SK-N-SH (cell line): ENCODE data around the gene ZNF827. TPM values are rescaled to one million over a fixed set of nuclear protein-coding genes. Genes with fewer than 3 reads are reported as not detected.

Experiments used
- CTCF ChIA-PET: fragments of 300-600, 350-600 bp; formaldehyde crosslinking; extraction: SDS; loops from one replicate; lab custom pipeline; 2021; lab: Yijun Ruan, JAX
- POLR2A ChIA-PET: fragments of 350-600 bp; sonication (Branson Sonifier 250); formaldehyde crosslinking; extraction: SDS; loops from one replicate; lab custom pipeline; 2020; ENCODE audit warnings: antibody characterized with exemption, inconsistent platforms; lab: Yijun Ruan, JAX
- DNase-seq: peaks from one replicate; pipeline ENCODE4 v3.0.0; 2012
- H2AFZ ChIP-seq: fragments of 200-600 bp; sonication (generic); 2 replicates; pipeline ENCODE4 v1.8.1; 2016; ENCODE audit warnings: antibody characterized with exemption, mild to moderate bottlenecking, low read depth
- H3F3A ChIP-seq: fragments of 200-600 bp; sonication (generic); replicated peaks from 2 replicates; pipeline ENCODE3; 2016; ENCODE audit warnings: antibody characterized with exemption, mild to moderate bottlenecking; ENCODE audit not compliant: insufficient read depth
- H3K27ac ChIP-seq, 2 experiments: fragments of 200-500 bp in 1 of 2; fragments of 200-600 bp in 1 of 2; sonication (Bioruptor generic) in 1 of 2; sonication (generic), shearing (Covaris generic) in 1 of 2; 2 replicates each; pipeline versions ENCODE4 v1.5.1 to v1.6.1; 2014 to 2016; ENCODE audit warnings: low read depth in 2 of 2, inconsistent platforms in 1 of 2, low read length in 1 of 2, mild to moderate bottlenecking in 1 of 2, mixed read lengths in 1 of 2
- H3K27me3 ChIP-seq: fragments of 200-600 bp; sonication (generic), shearing (Covaris generic); 2 replicates; pipeline ENCODE4 v1.6.1; 2016; ENCODE audit warnings: mixed run types; ENCODE audit not compliant: insufficient read depth
- H3K36me3 ChIP-seq, 2 experiments: fragments of 200-500 bp in 1 of 2; fragments of 200-600 bp in 1 of 2; sonication (Bioruptor generic) in 1 of 2; sonication (generic) in 1 of 2; replicated peaks in 1 of 2; 2 replicates each; pipeline versions ENCODE3 to v1.5.1; 2014 to 2016; ENCODE audit warnings: low read length in 1 of 2, mild to moderate bottlenecking in 1 of 2; ENCODE audit not compliant: insufficient read depth in 2 of 2, control insufficient read depth in 1 of 2
- H3K4me1 ChIP-seq, 2 experiments: fragments of 200-500 bp in 1 of 2; fragments of 200-600 bp in 1 of 2; sonication (Bioruptor generic) in 1 of 2; sonication (generic), shearing (Covaris generic) in 1 of 2; 2 replicates each; pipeline versions ENCODE4 v1.5.1 to v1.6.1; 2014 to 2016; ENCODE audit warnings: low read depth in 1 of 2, low read length in 1 of 2, mixed run types in 1 of 2; ENCODE audit not compliant: insufficient read depth in 2 of 2, control insufficient read depth in 1 of 2
- H3K4me2 ChIP-seq: fragments of 200-600 bp; sonication (generic), shearing (Covaris generic); 2 replicates; pipeline ENCODE4 v1.6.1; 2017; ENCODE audit warnings: mixed run types
- H3K4me3 ChIP-seq, 2 experiments: fragments of 200-500 bp in 1 of 2; fragments of 200-600 bp in 1 of 2; sonication (Bioruptor generic) in 1 of 2; sonication (generic), shearing (Covaris generic) in 1 of 2; 2 replicates each; pipeline versions ENCODE4 v1.5.1 to v1.8.1; 2014 to 2016; ENCODE audit warnings: low read depth in 2 of 2, inconsistent platforms in 1 of 2, low read length in 1 of 2, mild to moderate bottlenecking in 1 of 2, mixed read lengths in 1 of 2, moderate library complexity in 1 of 2
- H3K79me2 ChIP-seq: fragments of 200-600 bp; sonication (generic); 2 replicates; pipeline ENCODE4 v1.8.1; 2017; ENCODE audit warnings: mild to moderate bottlenecking; ENCODE audit not compliant: insufficient read depth
- H3K9ac ChIP-seq: fragments of 200-600 bp; sonication (generic); 2 replicates; pipeline ENCODE4 v1.6.1; 2017; ENCODE audit warnings: mixed run types
- H3K9me2 ChIP-seq: fragments of 200-600 bp; sonication (generic); 2 replicates; pipeline ENCODE4 v1.6.1; 2017; ENCODE audit warnings: mixed run types
- H3K9me3 ChIP-seq: fragments of 200-600 bp; sonication (generic); 2 replicates; pipeline ENCODE4 v1.6.1; 2017; ENCODE audit warnings: mixed run types, mild to moderate bottlenecking, moderate library complexity
- H4K20me1 ChIP-seq: fragments of 200-600 bp; sonication (generic); 2 replicates; pipeline ENCODE4 v1.6.1; 2017; ENCODE audit warnings: mild to moderate bottlenecking, mixed run types; ENCODE audit not compliant: insufficient read depth
- CHD2 ChIP-seq: fragments of 150-350 bp; IDR thresholded peaks from 2 replicates; pipeline ENCODE4 v1.6.1; 2018; ENCODE audit warnings: low read length; ENCODE audit not compliant: partially characterized antibody
- CTCF ChIP-seq: fragments of 200-600 bp; sonication (generic); IDR thresholded peaks from 2 replicates; pipeline ENCODE4 v1.6.1; 2017; ENCODE audit warnings: antibody characterized with exemption, mild to moderate bottlenecking, moderate library complexity
- EZH2phosphoT487 ChIP-seq: fragments of 200-600 bp; sonication (generic); IDR thresholded peaks from 2 replicates; pipeline ENCODE4 v1.6.1; 2017; ENCODE audit warnings: low read depth, mixed run types, mild to moderate bottlenecking, antibody characterized with exemption, moderate library complexity, borderline replicate concordance
- FOXJ3 ChIP-seq: sonication (generic); formaldehyde crosslinking; IDR thresholded peaks from 2 replicates; pipeline ENCODE4 v1.5.1; 2020; ENCODE audit warnings: mild to moderate bottlenecking, missing genetic modification reagents
- FOXM1 ChIP-seq: IDR thresholded peaks from 2 replicates; pipeline ENCODE4 v1.4.0; 2012; ENCODE audit warnings: low read depth, mild to moderate bottlenecking
- GABPA ChIP-seq: IDR thresholded peaks from 2 replicates; pipeline ENCODE4 v1.4.0; 2012; ENCODE audit warnings: low read depth, mild to moderate bottlenecking
- IRF3 ChIP-seq: fragments of 150-350 bp; IDR thresholded peaks from 2 replicates; pipeline ENCODE4 v1.6.1; 2016; ENCODE audit warnings: mild to moderate bottlenecking, low read depth, low read length
- JUND ChIP-seq: IDR thresholded peaks from 2 replicates; pipeline ENCODE4 v1.4.0; 2012
- MAX ChIP-seq: IDR thresholded peaks from 2 replicates; pipeline ENCODE4 v1.4.0; 2012; ENCODE audit warnings: low read depth
- MXI1 ChIP-seq: IDR thresholded peaks from 2 replicates; pipeline ENCODE4 v1.6.1; 2012; ENCODE audit warnings: mild to moderate bottlenecking, low read depth, low read length, improper control_type of control experiment
- PBX3 ChIP-seq: IDR thresholded peaks from 2 replicates; pipeline ENCODE4; 2012
- RCOR1 ChIP-seq: fragments of 150-350 bp; IDR thresholded peaks from 2 replicates; pipeline ENCODE4 v1.6.1; 2017; ENCODE audit warnings: antibody characterized with exemption, low read length
- RFX5 ChIP-seq: IDR thresholded peaks from 2 replicates; pipeline ENCODE4 v1.6.1; 2012; ENCODE audit warnings: mild to moderate bottlenecking, improper control_type of control experiment, low read length
- RXRA ChIP-seq: IDR thresholded peaks from 2 replicates; pipeline ENCODE4 v1.4.0; 2012; ENCODE audit warnings: low read depth, mild to moderate bottlenecking, borderline replicate concordance
- TAF1 ChIP-seq: IDR thresholded peaks from 2 replicates; pipeline ENCODE4 v1.6.1; 2012; ENCODE audit warnings: low read depth, mild to moderate bottlenecking, low read length, moderate library complexity, borderline replicate concordance
- TCF12 ChIP-seq: IDR thresholded peaks from 2 replicates; pipeline ENCODE4 v1.4.0; 2012
- TEAD4 ChIP-seq: IDR thresholded peaks from 2 replicates; pipeline ENCODE4 v1.4.0; 2012; ENCODE audit warnings: mild to moderate bottlenecking, borderline replicate concordance; ENCODE audit not compliant: insufficient read depth
- USF2 ChIP-seq: fragments of 150-350 bp; IDR thresholded peaks from 2 replicates; pipeline ENCODE4 v1.6.1; 2017; ENCODE audit warnings: antibody characterized with exemption, low read length, low read depth, borderline replicate concordance
- YY1 ChIP-seq: IDR thresholded peaks from 2 replicates; pipeline ENCODE4 v1.4.0; 2012; ENCODE audit warnings: low read depth, mild to moderate bottlenecking
- WGBS: methylation state at CpG from one replicate; pipeline ENCODE4 v1.1.6; 2017; ENCODE audit warnings: low lambda C conversion rate; 5-methylcytosine and 5-hydroxymethylcytosine counted together
- polyA plus RNA-seq, 3 experiments: library from polyadenylated mRNA; depleted of rRNA; stranded (reverse); fragments of >200 nt; gene quantifications; 2 replicates each; pipeline ENCODE4 v1.2.3, GENCODE V29; 2012

The ZNF827 gene
- polyA plus RNA-seq, 1 of the 3 experiments (the other 2 are of a cell fraction): 23.2 TPM

GRCh38 chr4:145866991-145867390 lies 71.6 kb downstream of the ZNF827 start:
- peaks cover 10% of the 10 kb centered on the region for H3F3A ChIP-seq
- POLR2A ChIA-PET: no interaction called here
- no peak for TF ChIP-seq EZH2phosphoT487
- TF ChIP-seq FOXM1: no peak
- TF ChIP-seq MXI1: no peak
- no peak for TF ChIP-seq RCOR1
- no peak for TF ChIP-seq USF2
- TF ChIP-seq YY1: no peak
- no peak for TF ChIP-seq TAF1
- no peak for TF ChIP-seq FOXJ3 (CRISPR knock-in tag)
- no peak for TF ChIP-seq PBX3
- TF ChIP-seq, all 33 proteins: peak for 0
- Histone ChIP-seq H3K4me1 (peaks cover 8 to 11% of the 10 kb centered on the region in 2 experiments; a peak in 3 of 4 replicates), H3K4me3 (no peak overlapping the region), H3K9ac (no peak overlapping the region), H3K9me3 (no peaks in the 10 kb centered on the region), H3K9me2 (no peaks in the 10 kb centered on the region), H3K79me2 (peaks cover 20% of the 10 kb centered on the region), H2AFZ (no peak overlapping the region), H3K27me3 (no peaks in the 10 kb centered on the region), H3K36me3 (peaks cover 16 to 24% of the 10 kb centered on the region in 2 experiments), H4K20me1 (no peaks in the 10 kb centered on the region), H3K4me2 (no peak overlapping the region), H3K27ac (peak overlapping the region in 1 of 2 experiments; percentile 16; a peak in 2 of 4 replicates)
- no peak for DNase-seq
- CTCF ChIA-PET: interaction anchor here (1.2 kb wide), 1 partner anchor 27 kb away, joined by 4 read pairs; no protein-coding TSS in a partner anchor
- WGBS: 99% methylated on average over 4 of the region's 4 CpGs

GRCh38 chr4:145865274-145865941 lies 73.2 kb downstream of the ZNF827 start:
- H3K79me2 ChIP-seq: peaks cover 20% of the 10 kb centered on the region
- peaks cover 6% of the 10 kb centered on the region for H3F3A ChIP-seq
- H3K27me3 ChIP-seq: no peaks in the 10 kb centered on the region
- no peak overlapping the region for H3K4me2 ChIP-seq
- no peak overlapping the region for H3K4me3 ChIP-seq
- H4K20me1 ChIP-seq: no peaks in the 10 kb centered on the region
- CTCF ChIA-PET: interaction anchor here (1.0 to 1.2 kb wide), 3 partner anchors 12 to 132 kb away, joined by 3 to 4 read pairs (median 3); no protein-coding TSS in a partner anchor
- peak overlapping the region in 1 of 2 experiments; percentile 69; a peak in 2 of 4 replicates for H3K27ac ChIP-seq
- POLR2A ChIA-PET: no interaction called here
- H3K9me2 ChIP-seq: no peaks in the 10 kb centered on the region
- H3K4me1 ChIP-seq: peaks cover 8 to 10% of the 10 kb centered on the region in 2 experiments; a peak in 3 of 4 replicates
- H3K9me3 ChIP-seq: no peaks in the 10 kb centered on the region
- H3K9ac ChIP-seq: no peak overlapping the region
- no peak for TF ChIP-seq YY1
- TF ChIP-seq CHD2: no peak
- TF ChIP-seq TAF1: no peak
- TF ChIP-seq USF2: no peak
- no peak for TF ChIP-seq JUND
- no peak for TF ChIP-seq RXRA
- TF ChIP-seq GABPA: no peak
- no peak for TF ChIP-seq MAX
- TF ChIP-seq TCF12: no peak
- no peak for TF ChIP-seq RFX5
- no peak for TF ChIP-seq CTCF
- no peak for TF ChIP-seq IRF3
- TF ChIP-seq RCOR1: no peak
- no peak for TF ChIP-seq TEAD4
- 95% methylated on average over 5 of the region's 5 CpGs for WGBS
- peaks cover 17 to 27% of the 10 kb centered on the region in 2 experiments for H3K36me3 ChIP-seq
- H2AFZ ChIP-seq: no peak overlapping the region
- no peak for DNase-seq
